ENCODE data around the gene PSTK.

The PSTK gene

DNA sequence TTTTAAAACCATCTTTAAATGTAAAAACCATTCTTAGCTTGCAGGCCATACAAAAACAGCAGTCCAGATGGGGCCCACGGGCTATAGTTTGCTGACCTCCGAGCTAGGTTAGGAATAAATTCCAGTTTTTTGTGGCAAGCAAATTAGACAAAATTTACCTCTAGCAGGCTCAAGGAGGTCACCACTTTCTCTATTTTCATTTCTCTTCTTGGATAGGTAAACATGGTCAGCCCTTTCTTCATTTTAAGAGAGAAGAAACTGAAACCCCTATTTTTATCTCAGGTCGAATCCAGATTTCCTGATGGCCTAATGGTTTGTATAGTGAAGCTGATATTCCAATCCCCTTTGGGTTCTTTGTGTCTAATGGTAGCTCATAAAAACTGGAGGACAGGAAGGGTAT lies 17.7 kb downstream of the PSTK start:
- H3K4me1 ChIP-seq: no peaks in the 10 kb centered on the region; the same call in 1 of the 2 replicates
- H3K4me3 ChIP-seq (ENCODE audit: low read depth, low read length): no peak overlapping the region
- no peaks in the 10 kb centered on the region for H3K27me3 ChIP-seq
- H3K36me3 ChIP-seq: peaks cover 18% of the 10 kb centered on the region
- H3K9me3 ChIP-seq: no peaks in the 10 kb centered on the region
- TF ChIP-seq, protein P1, sequence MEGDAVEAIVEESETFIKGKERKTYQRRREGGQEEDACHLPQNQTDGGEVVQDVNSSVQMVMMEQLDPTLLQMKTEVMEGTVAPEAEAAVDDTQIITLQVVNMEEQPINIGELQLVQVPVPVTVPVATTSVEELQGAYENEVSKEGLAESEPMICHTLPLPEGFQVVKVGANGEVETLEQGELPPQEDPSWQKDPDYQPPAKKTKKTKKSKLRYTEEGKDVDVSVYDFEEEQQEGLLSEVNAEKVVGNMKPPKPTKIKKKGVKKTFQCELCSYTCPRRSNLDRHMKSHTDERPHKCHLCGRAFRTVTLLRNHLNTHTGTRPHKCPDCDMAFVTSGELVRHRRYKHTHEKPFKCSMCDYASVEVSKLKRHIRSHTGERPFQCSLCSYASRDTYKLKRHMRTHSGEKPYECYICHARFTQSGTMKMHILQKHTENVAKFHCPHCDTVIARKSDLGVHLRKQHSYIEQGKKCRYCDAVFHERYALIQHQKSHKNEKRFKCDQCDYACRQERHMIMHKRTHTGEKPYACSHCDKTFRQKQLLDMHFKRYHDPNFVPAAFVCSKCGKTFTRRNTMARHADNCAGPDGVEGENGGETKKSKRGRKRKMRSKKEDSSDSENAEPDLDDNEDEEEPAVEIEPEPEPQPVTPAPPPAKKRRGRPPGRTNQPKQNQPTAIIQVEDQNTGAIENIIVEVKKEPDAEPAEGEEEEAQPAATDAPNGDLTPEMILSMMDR (IDR thresholded peaks at IDR 0.05; ENCODE audit: low read depth, low read length): no peak
- no peak for DNase-seq

DNA sequence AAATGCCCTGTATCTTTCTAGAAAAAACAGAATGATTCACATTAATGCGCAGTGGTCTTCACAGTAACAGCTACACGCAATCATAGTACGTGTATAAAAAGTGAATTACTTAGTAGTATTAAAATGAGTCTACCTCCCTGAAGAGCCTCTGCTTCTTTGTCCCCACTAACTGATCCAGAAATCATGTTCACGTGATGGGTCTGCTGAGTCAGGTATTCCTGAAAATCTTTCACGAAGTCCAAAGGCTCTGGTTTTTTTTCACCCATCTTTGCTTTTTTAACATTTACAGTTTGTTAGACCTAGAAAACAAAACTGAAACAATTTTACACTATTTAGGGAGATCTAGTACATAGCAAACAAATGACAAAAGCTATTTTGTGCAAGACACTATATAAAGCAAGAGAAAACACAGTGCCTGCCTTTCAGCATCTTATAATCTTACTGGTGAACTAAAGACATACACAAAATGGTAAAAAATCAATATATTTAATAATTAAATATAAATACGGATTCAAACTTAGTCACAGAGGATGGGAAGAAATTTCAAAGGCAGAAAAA lies 18.2 kb downstream of the PSTK start:
- Histone ChIP-seq H3K4me1 (no peaks in the 10 kb centered on the region; the same call in 1 of the 2 replicates), H3K4me3 (ENCODE audit: low read depth, low read length) (no peak overlapping the region), H3K9me3 (no peaks in the 10 kb centered on the region), H3K36me3 (peaks cover 18% of the 10 kb centered on the region), H3K27me3 (no peaks in the 10 kb centered on the region)
- no peak for DNase-seq
- TF ChIP-seq, protein P1 (IDR thresholded peaks at IDR 0.05; ENCODE audit: low read depth, low read length): no peak

DNA sequence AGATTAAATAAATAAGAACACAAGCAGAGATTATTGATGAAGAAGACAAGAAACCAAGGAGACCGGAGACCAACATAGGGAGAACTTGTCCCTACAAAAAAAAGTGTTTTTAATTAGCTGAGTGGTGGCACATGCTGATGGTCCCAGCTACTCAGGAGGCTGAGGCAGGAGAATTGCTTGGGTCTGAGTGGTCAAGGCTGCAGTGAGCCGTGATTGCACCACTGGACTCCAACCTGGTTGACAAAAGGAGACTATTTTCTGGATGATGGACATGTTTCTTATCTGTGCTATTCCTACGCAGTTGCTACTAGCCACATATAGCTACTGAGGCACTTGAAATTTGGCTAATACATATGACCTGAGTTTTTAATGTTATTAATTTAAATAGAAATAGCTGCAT lies 18.7 kb downstream of the PSTK start:
- TF ChIP-seq, protein P1 (IDR thresholded peaks at IDR 0.05; ENCODE audit: low read depth, low read length): no peak
- Histone ChIP-seq H3K36me3 (peaks cover 17% of the 10 kb centered on the region), H3K9me3 (no peaks in the 10 kb centered on the region), H3K4me3 (ENCODE audit: low read depth, low read length) (no peak overlapping the region), H3K27me3 (no peaks in the 10 kb centered on the region), H3K4me1 (no peaks in the 10 kb centered on the region; the same call in 1 of the 2 replicates)
- no peak for DNase-seq

DNA sequence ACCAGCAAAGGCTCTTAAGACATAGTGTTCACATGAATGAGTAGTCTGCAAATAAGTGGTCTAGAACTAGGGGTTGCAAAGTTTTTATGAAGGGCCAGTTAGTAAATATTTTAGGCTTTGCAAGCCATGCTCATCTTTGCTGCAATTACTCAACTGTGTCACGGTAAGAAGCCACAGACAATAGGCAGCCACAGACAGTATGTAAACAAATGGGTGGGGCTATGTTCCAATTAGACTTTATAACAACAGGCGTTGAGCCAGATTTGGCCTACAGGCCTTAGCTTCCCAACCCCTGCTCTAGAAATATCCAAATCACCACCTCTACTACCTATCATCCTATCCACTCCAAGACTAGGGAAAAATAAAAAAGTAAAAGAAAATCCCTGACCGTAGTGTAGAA lies 19.1 kb downstream of the PSTK start:
- H3K4me3 ChIP-seq (ENCODE audit: low read depth, low read length): no peak overlapping the region
- no peaks in the 10 kb centered on the region for H3K9me3 ChIP-seq
- DNase-seq: no peak
- H3K36me3 ChIP-seq: peaks cover 13% of the 10 kb centered on the region
- no peaks in the 10 kb centered on the region for H3K27me3 ChIP-seq
- TF ChIP-seq, protein P1 (IDR thresholded peaks at IDR 0.05; ENCODE audit: low read depth, low read length): no peak
- no peaks in the 10 kb centered on the region; the same call in 1 of the 2 replicates for H3K4me1 ChIP-seq

DNA sequence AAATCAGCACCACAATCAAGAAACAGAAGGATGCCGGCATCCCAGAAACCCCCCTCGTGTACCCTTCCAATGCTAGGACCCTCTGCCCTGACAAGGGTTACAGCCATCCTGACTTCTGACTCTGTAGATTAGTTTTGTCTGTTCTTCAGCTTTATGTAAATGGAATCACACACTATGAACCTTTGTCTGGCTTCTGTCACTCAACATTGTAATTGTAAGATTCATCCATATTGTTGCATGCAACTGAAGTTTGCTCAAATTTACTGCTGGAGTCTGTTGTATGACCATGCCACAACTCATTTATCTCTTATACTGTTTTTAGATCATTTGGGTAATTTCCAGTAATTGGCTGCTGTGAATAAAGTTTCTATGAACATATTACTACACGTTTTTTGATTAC lies 20.0 kb downstream of the PSTK start:
- Histone ChIP-seq H3K9me3 (no peaks in the 10 kb centered on the region), H3K4me1 (no peaks in the 10 kb centered on the region; the same call in 1 of the 2 replicates), H3K27me3 (no peaks in the 10 kb centered on the region), H3K36me3 (peaks cover 10% of the 10 kb centered on the region), H3K4me3 (ENCODE audit: low read depth, low read length) (no peak overlapping the region)
- DNase-seq: no peak
- TF ChIP-seq, protein P1 (IDR thresholded peaks at IDR 0.05; ENCODE audit: low read depth, low read length): no peak

DNA sequence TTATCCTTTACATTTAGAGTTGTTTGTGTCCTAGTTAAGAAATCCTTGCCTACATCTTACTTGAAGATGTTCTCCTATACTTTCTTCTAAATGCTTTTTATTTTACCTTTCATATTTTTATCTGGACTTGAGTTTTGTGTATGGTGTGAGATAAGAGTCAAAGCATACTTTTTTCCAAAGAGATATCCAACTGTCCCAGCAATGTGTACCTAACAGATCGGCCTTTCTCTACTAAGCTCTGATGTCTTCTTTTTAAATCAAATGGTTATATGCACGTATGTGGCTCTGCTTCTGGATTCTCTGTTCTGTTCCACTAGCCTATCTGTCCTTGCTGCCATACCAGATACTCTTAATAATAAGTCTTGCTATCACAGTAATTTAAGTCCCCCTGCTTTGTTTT lies 21.2 kb downstream of the PSTK start:
- peaks cover 4% of the 10 kb centered on the region for H3K36me3 ChIP-seq
- H3K4me1 ChIP-seq: no peaks in the 10 kb centered on the region; the same call in 1 of the 2 replicates
- no peak overlapping the region for H3K4me3 ChIP-seq (ENCODE audit: low read depth, low read length)
- TF ChIP-seq, protein P1 (IDR thresholded peaks at IDR 0.05; ENCODE audit: low read depth, low read length): no peak
- DNase-seq: no peak
- H3K9me3 ChIP-seq: no peaks in the 10 kb centered on the region
- no peaks in the 10 kb centered on the region for H3K27me3 ChIP-seq
